ENCODE data around the gene SENP8.

Gene SENP8

GRCh38 chr15:72174551-72175165, 56.5 kb downstream of the SENP8 start (continued):
- TF ChIP-seq TCF4 (CRISPR knock-in tag; IDR thresholded peaks at IDR 0.05; ENCODE audit: borderline replicate concordance): no peak

GRCh38 chr15:72175186-72176044, 57.2 kb downstream of the SENP8 start:
- no peak for ATAC-seq
- TF ChIP-seq ESRRG (CRISPR knock-in tag; IDR thresholded peaks at IDR 0.05) (no peak), ISL1 (CRISPR knock-in tag; IDR thresholded peaks at IDR 0.05) (no peak), SNAI2 (CRISPR knock-in tag; IDR thresholded peaks at IDR 0.05) (no peak), RARB (CRISPR knock-in tag; IDR thresholded peaks at IDR 0.05) (no peak), TSHZ2 (CRISPR knock-in tag; IDR thresholded peaks at IDR 0.05) (no peak), ZNF8 (CRISPR knock-in tag; IDR thresholded peaks at IDR 0.05) (no peak), GLIS3 (CRISPR knock-in tag; IDR thresholded peaks at IDR 0.05) (no peak), POU6F1 (CRISPR knock-in tag; IDR thresholded peaks at IDR 0.05; ENCODE audit: borderline replicate concordance, low read depth) (no peak), PATZ1 (CRISPR knock-in tag; IDR thresholded peaks at IDR 0.05; ENCODE audit: borderline replicate concordance) (no peak), TOX (CRISPR knock-in tag; IDR thresholded peaks at IDR 0.05; ENCODE audit: borderline replicate concordance) (no peak), CSRNP3 (CRISPR knock-in tag; IDR thresholded peaks at IDR 0.05) (no peak), ZNF565 (CRISPR knock-in tag; conservative IDR thresholded peaks at IDR 0.05; ENCODE audit: low read depth) (no peak), TCF4 (CRISPR knock-in tag; IDR thresholded peaks at IDR 0.05; ENCODE audit: borderline replicate concordance) (no peak), ARNTL (CRISPR knock-in tag; IDR thresholded peaks at IDR 0.05; ENCODE audit: borderline replicate concordance, low read depth) (no peak), ZFP30 (CRISPR knock-in tag; IDR thresholded peaks at IDR 0.05) (no peak), BACH2 (CRISPR knock-in tag; IDR thresholded peaks at IDR 0.05; ENCODE audit: borderline replicate concordance) (no peak), PPARA (CRISPR knock-in tag; IDR thresholded peaks at IDR 0.05; ENCODE audit: borderline replicate concordance) (no peak), OSR1 (CRISPR knock-in tag; IDR thresholded peaks at IDR 0.05) (no peak), ZFP3 (CRISPR knock-in tag; IDR thresholded peaks at IDR 0.05) (no peak), CSDC2 (CRISPR knock-in tag; IDR thresholded peaks at IDR 0.05) (no peak)

GRCh38 chr15:72176159-72176558, 58.0 kb downstream of the SENP8 start:
- no peak for ATAC-seq
- no peak for TF ChIP-seq OSR1 (CRISPR knock-in tag; IDR thresholded peaks at IDR 0.05)

- ATAC-seq: no peak
- TF ChIP-seq ZFP3 (CRISPR knock-in tag; IDR thresholded peaks at IDR 0.05): no peak
- no peak for TF ChIP-seq TCF4 (CRISPR knock-in tag; IDR thresholded peaks at IDR 0.05; ENCODE audit: borderline replicate concordance)
- no peak for TF ChIP-seq CREB5 (CRISPR knock-in tag; IDR thresholded peaks at IDR 0.05; ENCODE audit: low read depth)
- TF ChIP-seq ARNTL (CRISPR knock-in tag; IDR thresholded peaks at IDR 0.05; ENCODE audit: borderline replicate concordance, low read depth): no peak
- no peak for TF ChIP-seq PATZ1 (CRISPR knock-in tag; IDR thresholded peaks at IDR 0.05; ENCODE audit: borderline replicate concordance)
- no peak for TF ChIP-seq POU6F1 (CRISPR knock-in tag; IDR thresholded peaks at IDR 0.05; ENCODE audit: borderline replicate concordance, low read depth)
- no peak for TF ChIP-seq TOX (CRISPR knock-in tag; IDR thresholded peaks at IDR 0.05; ENCODE audit: borderline replicate concordance)
- TF ChIP-seq RARB (CRISPR knock-in tag; IDR thresholded peaks at IDR 0.05): no peak
Observed at GRCh38 chr15:72176743-72177142, 58.5 kb downstream of the SENP8 start.
